PC-3 (cell line): Measurements from ENCODE around the gene STXBP5L. TPM values are rescaled to one million over a fixed set of nuclear protein-coding genes. Genes with fewer than 3 reads are reported as not detected.

ENCODE experiments used
- ATAC-seq: fragments of 200-7000 bp; cut with Tn5 transposase; 2 replicates; pipeline ENCODE4 v1.9.1; 2020; ENCODE audit warnings: mild to moderate bottlenecking, moderate library complexity
- BruUV-seq: library from RNA; stranded (reverse); fragments of 400-500 nt; replicated peaks from 2 replicates; lab custom pipeline; 2021; lab: Mats Ljungman, UMichigan
- CTCF ChIA-PET: fragments of 300-600 bp; sonication (Branson Sonifier 250); formaldehyde crosslinking; loops from one replicate; lab custom pipeline; 2022; ENCODE audit warnings: antibody characterized with exemption; lab: Charles Lee
- POLR2A ChIA-PET: fragments of 300-600 bp; sonication (Branson Sonifier 250); formaldehyde crosslinking; loops from one replicate; lab custom pipeline; 2022; ENCODE audit warnings: antibody characterized with exemption; ENCODE audit not compliant: unreplicated experiment; lab: Charles Lee
- DNase-seq: peaks from one replicate; pipeline ENCODE4 v3.0.0-alpha.2; 2015
- H2AFZ ChIP-seq: fragments of 300-600 bp; sonication (generic); 2 replicates; pipeline ENCODE4 v1.6.0; 2016; ENCODE audit warnings: antibody characterized with exemption, low read length
- H3F3A ChIP-seq: fragments of 300-600 bp; sonication (generic); one replicate; pipeline ENCODE4 v1.6.0; 2017; ENCODE audit warnings: antibody characterized with exemption, low read length, control low read depth, mild to moderate bottlenecking; ENCODE audit not compliant: unreplicated experiment
- H3K27ac ChIP-seq: fragments of 300-600 bp; sonication (generic); 2 replicates; pipeline ENCODE4 v1.5.1; 2016; ENCODE audit warnings: mild to moderate bottlenecking, low read length
- H3K27me3 ChIP-seq: fragments of 300-600 bp; sonication (generic); 2 replicates; pipeline ENCODE4 v1.6.1; 2016; ENCODE audit warnings: low read length, mixed read lengths
- H3K36me3 ChIP-seq: fragments of 300-600 bp; sonication (generic); 2 replicates; pipeline ENCODE4 v1.6.1; 2016; ENCODE audit warnings: low read depth, mixed run types, low read length, mixed read lengths
- H3K4me1 ChIP-seq: fragments of 300-600 bp; sonication (generic); 2 replicates; pipeline ENCODE4 v1.5.1; 2016; ENCODE audit warnings: low read length; ENCODE audit not compliant: insufficient read depth
- H3K4me2 ChIP-seq: fragments of 300-600 bp; sonication (generic); 2 replicates; pipeline ENCODE4 v1.6.0; 2016; ENCODE audit warnings: low read length
- H3K4me3 ChIP-seq: fragments of 300-600 bp; sonication (generic); 2 replicates; pipeline ENCODE4 v1.5.1; 2016; ENCODE audit warnings: mild to moderate bottlenecking, low read length, mixed read lengths
- H3K79me2 ChIP-seq: fragments of 300-600 bp; sonication (generic); 2 replicates; pipeline ENCODE4 v1.6.1; 2017; ENCODE audit warnings: low read length, mixed read lengths
- H3K9ac ChIP-seq: fragments of 300-600 bp; sonication (generic); 2 replicates; pipeline ENCODE4 v1.6.0; 2016; ENCODE audit warnings: mild to moderate bottlenecking, low read length
- H3K9me2 ChIP-seq: fragments of 300-600 bp; sonication (generic); replicated peaks from 2 replicates; pipeline ENCODE4 v1.6.1; 2016; ENCODE audit warnings: mixed run types, low read length, mixed read lengths
- H3K9me3 ChIP-seq: fragments of 300-600 bp; sonication (generic); 2 replicates; pipeline ENCODE4 v1.6.1; 2016; ENCODE audit warnings: low read length, mixed read lengths
- H4K20me1 ChIP-seq: fragments of 300-600 bp; sonication (generic); 2 replicates; pipeline ENCODE4 v1.6.1; 2016; ENCODE audit warnings: low read length, mixed read lengths
- CTCF ChIP-seq: fragments of 300-600 bp; sonication (generic); conservative IDR thresholded peaks from 2 replicates; pipeline ENCODE4 v1.5.1; 2017; ENCODE audit warnings: antibody characterized with exemption, low read depth, mild to moderate bottlenecking, low read length
- EZH2 ChIP-seq: fragments of 300-600 bp; sonication (generic); IDR thresholded peaks from one replicate; pipeline ENCODE4 v1.6.1; 2017; ENCODE audit warnings: antibody characterized with exemption, mild to moderate bottlenecking, low read length; ENCODE audit not compliant: unreplicated experiment
- EZH2phosphoT487 ChIP-seq: fragments of 300-600 bp; sonication (generic); IDR thresholded peaks from 2 replicates; pipeline ENCODE4 v1.6.1; 2018; ENCODE audit warnings: mild to moderate bottlenecking, antibody characterized with exemption, low read length, borderline replicate concordance
- intact Hi-C: fragments of 100-400 bp; cut with micrococcal nuclease; formaldehyde crosslinking; loops from 2 replicates; pipeline ENCODE4 v1.9.0; 2023
- total RNA-seq: library from RNA; depleted of rRNA; stranded (reverse); fragments of >200 nt; gene quantifications from 2 replicates; pipeline ENCODE4 v1.2.3, GENCODE V29; 2014

Gene STXBP5L
- total RNA-seq, 1 experiment from 2014 or later, result not detected

GRCh38 chr3:120983321-120983665 lies 75.3 kb downstream of the STXBP5L start:
- Histone ChIP-seq H2AFZ (no peak overlapping the region), H3K9me2 (no peaks in the 10 kb centered on the region), H3K27ac (no peak overlapping the region), H3K4me3 (no peak overlapping the region), H3K79me2 (no peaks in the 10 kb centered on the region), H3K4me2 (no peak overlapping the region), H3K9ac (no peak overlapping the region), H4K20me1 (no peaks in the 10 kb centered on the region), H3K9me3 (no peaks in the 10 kb centered on the region), H3K36me3 (no peaks in the 10 kb centered on the region), H3F3A (no peaks in the 10 kb centered on the region), H3K27me3 (peaks cover 4% of the 10 kb centered on the region; the same call in 1 of the 2 replicates), H3K4me1 (no peaks in the 10 kb centered on the region)
- no TSS peak for BruUV-seq
- TF ChIP-seq EZH2, result no peak
- TF ChIP-seq CTCF, result no peak
- TF ChIP-seq EZH2phosphoT487, result no peak
- ChIA-PET POLR2A (no interaction called here), CTCF (no interaction called here)
- DNase-seq (no peak), ATAC-seq (no peak)
- intact Hi-C loops, result no loop called here

- POLR2A ChIA-PET, result no interaction called here
Measured at GRCh38 chr3:120983841-120984240, 75.8 kb downstream of the STXBP5L start.

GRCh38 chr3:120985242-120985641 lies 77.2 kb downstream of the STXBP5L start:
- ChIA-PET POLR2A (no interaction called here), CTCF (no interaction called here)
- Histone ChIP-seq H3K79me2 (no peaks in the 10 kb centered on the region), H3K4me3 (no peak overlapping the region), H3K36me3 (no peaks in the 10 kb centered on the region), H3K4me1 (no peaks in the 10 kb centered on the region), H4K20me1 (no peaks in the 10 kb centered on the region), H3K27ac (no peak overlapping the region), H3K9ac (no peak overlapping the region), H3K9me3 (no peaks in the 10 kb centered on the region), H3K9me2 (no peaks in the 10 kb centered on the region), H3K27me3 (peaks cover 7% of the 10 kb centered on the region; the same call in 1 of the 2 replicates), H2AFZ (no peak overlapping the region), H3K4me2 (no peak overlapping the region), H3F3A (no peaks in the 10 kb centered on the region)
- ATAC-seq (no peak), DNase-seq (no peak)
- BruUV-seq, result no TSS peak
- intact Hi-C loops, result no loop called here
- TF ChIP-seq EZH2phosphoT487 (no peak), EZH2 (no peak), CTCF (no peak)

More at GRCh38 chr3:120983841-120984240, 75.8 kb downstream of the STXBP5L start:
- no peak overlapping the region for H3K9ac ChIP-seq
- no peaks in the 10 kb centered on the region for H3K9me3 ChIP-seq
- no peaks in the 10 kb centered on the region for H4K20me1 ChIP-seq
- ATAC-seq, result no peak
- CTCF ChIA-PET, result no interaction called here
- no peaks in the 10 kb centered on the region for H3K4me1 ChIP-seq
- peaks cover 4% of the 10 kb centered on the region; the same call in 1 of the 2 replicates for H3K27me3 ChIP-seq
- no peak overlapping the region for H3K4me3 ChIP-seq
- TF ChIP-seq CTCF (no peak), EZH2phosphoT487 (no peak), EZH2 (no peak)
- H3K27ac ChIP-seq, result no peak overlapping the region
- no peak overlapping the region for H2AFZ ChIP-seq
- no peak for DNase-seq
- H3K4me2 ChIP-seq, result no peak overlapping the region
- H3K79me2 ChIP-seq, result no peaks in the 10 kb centered on the region
- BruUV-seq, result no TSS peak
- H3K9me2 ChIP-seq, result no peaks in the 10 kb centered on the region
- intact Hi-C loops, result no loop called here
- H3K36me3 ChIP-seq, result no peaks in the 10 kb centered on the region
- H3F3A ChIP-seq, result no peaks in the 10 kb centered on the region
